GM18508 (cell line): ENCODE data around the gene PDE1C.

Source experiments
- ATAC-seq: cut with Tn5 transposase; IDR thresholded peaks from one replicate; pipeline ENCODE4 v1.9.1; 2021; ENCODE audit warnings: moderate number of reproducible peaks; ENCODE audit not compliant: insufficient read depth, unreplicated experiment

The PDE1C gene

DNA sequence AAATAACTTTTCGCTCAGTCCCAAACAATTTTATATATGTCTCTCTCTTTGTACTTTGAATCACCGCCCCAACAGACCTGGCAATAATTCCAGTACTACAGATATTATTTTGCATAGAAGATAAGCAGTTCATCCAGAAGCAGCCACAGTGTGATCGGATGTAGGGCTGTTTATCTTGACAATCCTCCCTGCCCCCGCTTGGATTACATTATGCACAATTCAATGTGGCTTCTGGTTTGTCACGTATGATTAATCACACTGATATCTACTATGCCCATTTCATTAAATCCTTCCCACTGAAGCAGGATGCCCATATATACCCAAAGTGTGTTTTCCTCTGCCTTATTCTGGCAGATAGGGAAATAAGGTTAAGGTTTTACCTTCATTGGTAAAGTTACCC lies 115.2 kb downstream of the PDE1C start:
- no peak for ATAC-seq

- ATAC-seq: no peak
These were observed 115.7 kb downstream of the PDE1C start for GRCh38 chr7:31954500-31954899.

GRCh38 chr7:31953432-31953831 lies 116.8 kb downstream of the PDE1C start:
- no peak for ATAC-seq

GRCh38 chr7:31950091-31950755 lies 120.0 kb downstream of the PDE1C start:
- no peak for ATAC-seq

DNA sequence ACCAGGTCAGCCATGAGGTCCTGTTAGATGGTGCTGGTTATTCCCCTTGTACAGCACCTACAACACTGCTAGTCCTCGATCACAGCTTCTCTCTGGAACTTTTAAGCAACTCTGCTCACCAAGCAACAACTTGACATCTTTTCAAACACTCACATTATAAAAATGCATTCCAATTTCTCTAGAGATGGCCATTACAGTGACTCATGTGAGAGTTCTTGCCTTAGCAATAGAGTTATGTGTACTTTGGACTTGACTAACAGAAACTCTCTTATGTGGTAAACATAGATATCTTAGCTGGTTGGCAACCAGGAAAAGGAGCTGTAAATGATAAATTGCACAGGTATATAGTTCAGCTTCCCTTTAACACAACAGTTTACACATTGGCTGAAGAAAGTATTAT lies 122.2 kb downstream of the PDE1C start:
- ATAC-seq: no peak

- no peak for ATAC-seq
These were observed 130.0 kb downstream of the PDE1C start for GRCh38 chr7:31940167-31940566.

DNA sequence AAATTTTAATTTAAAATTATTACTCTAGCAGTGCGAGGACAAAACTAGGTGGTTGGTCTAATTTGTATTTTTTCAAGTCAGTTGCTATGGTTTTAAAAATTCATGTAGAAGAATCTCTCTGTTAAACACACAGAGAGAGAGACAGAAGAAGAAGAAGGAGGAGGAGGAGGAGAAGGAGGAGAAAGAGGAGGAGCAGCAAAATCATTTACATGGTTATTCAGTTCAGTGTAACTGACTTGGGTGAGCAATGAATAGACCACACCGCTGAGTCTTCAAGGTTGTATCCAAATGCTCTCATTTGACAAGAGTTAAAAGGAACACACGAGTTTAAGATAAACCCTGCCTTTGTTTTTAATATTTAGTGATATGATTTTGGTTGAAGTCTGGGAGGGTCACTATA lies 131.1 kb downstream of the PDE1C start:
- ATAC-seq: no peak

DNA sequence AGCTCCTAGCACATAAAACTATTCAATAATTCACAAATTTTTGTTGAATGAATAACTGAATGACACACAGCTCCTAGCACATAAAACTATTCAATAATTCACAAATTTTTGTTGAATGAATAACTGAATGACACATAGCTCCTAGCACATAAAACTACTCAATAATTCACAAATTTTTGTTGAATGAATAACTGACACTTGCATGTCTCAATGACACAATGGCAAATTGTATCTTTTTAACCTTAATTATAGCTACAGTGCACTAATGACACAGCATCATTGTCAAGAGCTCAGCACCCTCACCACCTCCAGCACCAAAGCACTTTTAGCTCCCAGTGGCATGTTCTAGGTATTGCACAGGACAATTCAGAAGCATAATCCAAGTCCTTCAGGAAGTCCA lies 131.6 kb downstream of the PDE1C start:
- no peak for ATAC-seq

DNA sequence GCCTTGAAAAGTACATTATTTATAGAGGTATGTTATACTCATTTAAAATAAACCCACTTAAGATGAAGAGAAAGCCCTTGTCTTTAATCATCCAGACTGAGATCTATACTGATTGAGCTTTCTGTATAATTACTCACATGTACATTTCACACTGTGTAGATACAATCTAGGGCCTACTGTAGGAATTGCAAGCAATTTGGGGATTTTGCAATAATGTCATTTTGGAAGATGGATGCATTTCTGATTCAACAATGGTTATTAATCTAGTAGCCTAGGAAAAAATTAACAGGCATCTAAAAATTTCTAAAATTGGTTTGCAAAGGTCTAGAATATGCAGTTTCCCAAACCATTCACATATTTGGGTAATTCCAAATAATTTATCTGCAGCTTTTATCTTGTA lies 132.2 kb downstream of the PDE1C start:
- no peak for ATAC-seq

DNA sequence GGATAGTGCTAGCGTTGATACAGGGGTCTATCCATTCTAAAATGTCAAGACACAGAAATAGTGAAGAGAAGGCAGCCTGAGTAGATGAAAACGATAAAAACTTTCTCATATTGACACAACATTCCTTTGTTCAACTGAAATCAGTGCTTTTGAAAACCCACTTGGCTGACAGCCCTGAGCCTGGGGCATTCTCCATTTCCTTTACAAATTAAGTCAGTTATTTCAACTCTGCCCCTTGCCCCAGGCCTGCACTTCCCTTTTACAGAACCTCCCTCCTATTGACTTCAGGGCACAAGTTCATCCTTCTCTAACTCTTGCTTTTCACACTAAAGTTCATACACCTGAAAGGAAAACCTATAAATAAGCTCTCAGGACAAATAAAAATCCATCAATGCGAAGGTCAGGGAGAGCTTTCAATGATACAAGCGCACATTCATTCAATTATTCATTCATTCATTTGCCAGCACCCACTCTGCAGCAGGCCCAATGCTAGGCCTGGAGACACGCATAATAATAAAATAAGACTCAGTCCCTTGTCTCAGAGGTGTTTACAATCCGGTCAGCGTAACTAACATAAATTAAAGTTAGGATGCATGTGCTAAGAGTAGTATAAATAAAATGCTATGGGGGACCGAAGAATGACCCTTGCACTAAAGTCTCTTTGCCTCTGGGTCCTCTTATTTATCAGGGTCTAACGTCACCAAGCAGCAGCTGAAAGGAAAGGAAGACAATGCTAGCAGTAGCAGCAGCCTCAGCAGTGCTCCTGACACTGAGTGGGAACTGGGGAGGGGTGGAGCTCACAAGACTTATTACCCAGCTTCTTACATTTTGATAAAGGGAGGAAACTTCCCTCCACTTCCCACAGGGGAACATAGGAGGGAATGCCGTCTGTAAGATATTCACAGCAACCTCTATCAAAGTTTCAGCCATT lies 134.8 kb downstream of the PDE1C start:
- no peak for ATAC-seq

DNA sequence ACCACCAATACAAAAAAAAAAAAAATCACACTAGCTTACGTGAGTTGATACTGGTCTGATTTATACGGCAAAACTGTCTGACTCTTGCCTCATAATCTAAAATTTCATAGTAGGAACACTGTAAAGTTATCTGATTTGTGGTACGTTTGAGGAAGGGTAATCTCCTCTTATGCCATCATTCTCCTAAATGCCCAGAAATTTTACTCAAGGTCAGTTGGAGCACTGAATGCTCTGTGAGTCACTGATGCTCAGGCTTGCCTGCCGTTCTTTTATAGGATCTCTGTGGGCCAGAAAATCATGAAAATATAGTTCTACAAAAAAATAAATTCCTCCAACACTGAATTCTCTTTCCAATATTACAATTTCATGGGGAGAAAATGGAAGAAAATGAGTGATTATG lies 135.7 kb downstream of the PDE1C start:
- no peak for ATAC-seq

DNA sequence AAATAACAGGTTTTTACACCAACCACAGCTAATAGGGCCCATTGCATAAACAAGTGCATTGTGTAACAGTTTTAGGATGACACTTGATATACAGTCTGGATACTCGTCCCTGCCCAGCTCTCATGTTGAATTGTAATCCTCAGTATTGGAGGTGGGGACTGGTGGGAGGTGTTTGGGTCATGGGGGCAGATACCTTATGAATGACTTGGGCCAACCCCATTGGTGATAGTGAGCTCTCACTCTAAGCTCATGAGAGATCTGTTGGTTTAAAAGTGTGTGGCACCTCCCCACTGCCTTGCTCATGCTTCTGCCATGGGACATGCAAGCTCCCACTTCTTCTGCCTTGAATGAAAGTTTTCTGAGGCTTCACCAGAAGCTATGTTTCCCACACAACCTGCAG lies 136.7 kb downstream of the PDE1C start:
- no peak for ATAC-seq

- ATAC-seq: no peak
These were observed 143.1 kb downstream of the PDE1C start for GRCh38 chr7:31926991-31927584.

GRCh38 chr7:31925753-31926454 lies 144.3 kb downstream of the PDE1C start:
- no peak for ATAC-seq

DNA sequence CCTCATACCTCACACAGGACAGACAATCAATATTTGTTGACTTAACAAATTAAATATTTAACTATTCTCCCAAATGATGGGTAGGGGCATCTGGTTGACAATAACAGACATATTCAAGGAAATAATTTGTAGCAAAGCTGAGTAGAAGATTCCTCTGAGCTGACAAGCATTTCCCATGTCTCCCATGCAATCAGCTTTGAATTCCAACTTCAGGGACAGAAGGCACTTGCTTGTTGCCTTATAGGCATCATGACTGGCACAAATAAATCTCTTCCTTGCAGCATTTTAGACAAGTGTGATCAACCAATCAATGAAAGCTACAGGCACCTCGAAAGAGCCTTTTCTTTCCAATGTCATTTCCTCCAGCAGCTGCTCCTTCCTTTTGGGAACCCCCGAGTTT lies 146.0 kb downstream of the PDE1C start:
- ATAC-seq: no peak

DNA sequence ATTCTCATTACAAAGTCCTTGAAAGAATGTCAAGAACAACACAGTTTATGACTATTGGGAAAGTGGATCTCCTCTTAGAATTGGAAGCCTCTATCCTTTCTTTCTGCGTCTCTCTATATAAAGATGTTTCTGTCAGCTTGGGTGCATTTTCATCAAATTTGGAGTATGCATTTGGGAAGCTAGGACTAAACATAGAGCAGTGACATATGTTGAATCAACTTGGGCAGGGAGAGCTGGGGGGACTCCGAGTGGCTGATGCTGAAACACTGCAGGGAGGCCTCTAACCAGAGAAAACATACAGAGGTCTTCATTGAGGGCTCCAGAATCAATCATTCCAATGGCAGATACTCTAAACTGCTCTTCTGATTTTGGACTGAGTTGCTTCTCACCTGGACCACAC lies 147.4 kb downstream of the PDE1C start:
- no peak for ATAC-seq

- no peak for ATAC-seq
These were observed 149.2 kb downstream of the PDE1C start for GRCh38 chr7:31921047-31921446.

DNA sequence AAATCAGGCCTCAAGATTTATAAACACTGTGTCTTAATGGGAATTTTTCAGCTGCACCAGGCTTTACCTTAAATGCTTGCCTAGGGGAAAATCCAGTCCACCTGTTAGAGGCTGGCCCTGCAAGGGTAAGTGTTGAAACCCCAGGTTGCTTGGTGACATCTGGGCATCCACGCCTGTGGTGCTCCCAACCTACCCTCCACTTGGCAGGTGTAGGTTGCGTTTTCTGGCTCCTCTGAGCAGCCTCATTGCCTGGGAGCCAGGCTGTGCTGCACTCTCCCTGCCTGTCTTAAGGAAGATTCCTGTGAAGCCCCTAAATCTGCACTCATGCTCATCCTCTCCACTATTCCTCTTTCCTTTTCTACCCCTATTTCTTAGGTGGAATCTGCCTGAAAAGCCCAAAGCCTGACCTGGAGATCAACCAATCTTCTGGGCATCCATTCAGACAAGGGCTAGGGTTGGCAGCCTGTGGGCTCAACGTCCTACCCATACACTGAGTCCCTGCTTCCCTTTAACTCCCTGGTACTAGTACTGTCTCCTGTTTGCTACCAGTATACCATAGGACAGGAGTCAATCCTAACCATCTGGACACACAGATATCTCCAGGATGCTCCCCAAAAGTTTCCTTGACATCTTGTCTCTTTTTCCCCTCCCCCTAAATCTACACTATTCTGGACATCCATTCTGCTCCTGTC lies 150.4 kb downstream of the PDE1C start:
- ATAC-seq: no peak

DNA sequence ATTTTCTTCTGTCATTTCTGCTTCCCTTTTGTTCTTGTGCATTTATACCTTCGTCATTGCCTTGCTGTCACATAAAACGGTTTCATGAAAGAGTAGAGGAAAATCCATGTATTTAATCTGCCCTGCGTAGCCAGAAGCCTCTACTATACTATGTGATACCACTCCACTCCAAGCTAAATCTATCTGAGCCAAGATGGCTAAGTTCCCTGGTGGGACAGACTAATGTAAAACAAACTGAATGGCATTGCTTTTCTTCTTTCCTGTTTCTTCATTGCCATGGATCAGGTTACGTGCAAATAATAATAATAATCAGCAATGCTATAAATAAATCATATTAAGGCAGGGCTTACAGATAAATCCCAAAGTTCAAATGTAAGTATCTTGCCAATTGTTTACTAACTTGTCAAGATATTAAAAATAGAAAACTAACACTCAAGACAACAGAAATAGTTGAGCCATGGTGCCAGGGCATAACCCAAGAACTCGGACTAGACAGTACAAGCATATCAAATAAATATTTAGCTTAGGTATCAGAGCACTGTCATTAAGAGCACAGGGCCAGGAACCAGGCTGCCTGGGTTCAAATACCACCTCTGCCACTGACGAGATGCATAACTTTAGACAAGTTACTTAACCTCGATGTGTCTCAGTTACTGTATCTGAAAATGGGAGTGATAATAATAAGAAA lies 151.4 kb downstream of the PDE1C start:
- no peak for ATAC-seq

DNA sequence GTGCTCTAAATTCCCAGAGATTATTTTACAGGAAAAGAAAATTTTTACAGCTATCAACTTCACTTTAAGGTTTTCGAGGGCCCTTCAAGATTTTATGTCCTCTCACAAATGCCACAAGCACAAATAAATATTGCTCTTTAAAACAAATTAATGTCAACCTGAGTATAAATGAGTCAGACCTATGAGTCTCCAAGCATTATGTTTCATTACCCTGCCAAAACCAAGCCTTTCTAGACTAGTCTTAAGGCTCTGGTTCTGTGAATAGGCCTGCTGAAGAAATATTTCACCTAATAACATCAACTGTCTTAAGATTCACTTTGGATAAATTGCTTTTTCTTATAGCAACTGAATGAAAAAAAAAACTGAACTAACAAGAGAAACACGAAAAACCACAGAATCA lies 153.0 kb downstream of the PDE1C start:
- no peak for ATAC-seq
